GM12878 (cell line): ENCODE results near the gene ADAMTS2.

Experiments
- CHD2 ChIP-seq: IDR thresholded peaks from 2 replicates; pipeline ENCODE4 v1.6.1; 2011; ENCODE audit warnings: low read depth, low read length, improper control_type of control experiment, borderline replicate concordance
- CTCF ChIP-seq, 3 experiments: IDR thresholded peaks in 2 of 3; conservative IDR thresholded peaks in 1 of 3; 2 replicates each; pipeline ENCODE4 v1.5.1; 2011; ENCODE audit warnings: low read depth in 3 of 3, low read length in 3 of 3, mild to moderate bottlenecking in 3 of 3, control low read depth in 2 of 3, moderate library complexity in 2 of 3, inconsistent platforms in 1 of 3, mixed read lengths in 1 of 3; ENCODE audit not compliant: control insufficient read depth in 2 of 3, insufficient read depth in 1 of 3; ENCODE audit errors: extremely low read depth in 1 of 3
- ESRRA ChIP-seq: IDR thresholded peaks from 2 replicates; pipeline ENCODE4 v1.6.1; 2012; ENCODE audit warnings: mild to moderate bottlenecking, low read length, improper control_type of control experiment
- IRF3 ChIP-seq: fragments of 450-650 bp; IDR thresholded peaks from 2 replicates; pipeline ENCODE4 v1.6.1; 2014; ENCODE audit warnings: mild to moderate bottlenecking
- MAX ChIP-seq: IDR thresholded peaks from 2 replicates; pipeline ENCODE4 v1.6.1; 2012; ENCODE audit warnings: low read depth, low read length, improper control_type of control experiment
- PML ChIP-seq: IDR thresholded peaks from 2 replicates; pipeline ENCODE4 v1.6.1; 2012; ENCODE audit warnings: low read length, inconsistent platforms
- REST ChIP-seq: IDR thresholded peaks from 2 replicates; pipeline ENCODE4 v1.6.1; 2012; ENCODE audit warnings: mild to moderate bottlenecking, low read depth, low read length

GRCh38 chr5:179378116-179378440 is 32.8 kb upstream of the ADAMTS2 start:
- TF ChIP-seq CHD2 = no peak
- no peak for TF ChIP-seq PML
- TF ChIP-seq CTCF (IDR thresholded peaks at IDR 0.05 in 2 of 3, conservative IDR thresholded peaks at IDR 0.05 in 1 of 3; ENCODE audit: control insufficient read depth in 2 of 3, extremely low read depth in 1 of 3, insufficient read depth in 1 of 3, low read depth in 3 of 3, low read length in 3 of 3) = no peak
- TF ChIP-seq IRF3 = no peak
- no peak for TF ChIP-seq ESRRA
- TF ChIP-seq REST = no peak
- TF ChIP-seq MAX = no peak
